Measurements from ENCODE around the gene CDC42SE1. TPM values are rescaled to one million over a fixed set of nuclear protein-coding genes. Genes with fewer than 3 reads are reported as not detected.

CDC42SE1 gene
- total RNA-seq, 1 donor from 2014 or later, result 127 TPM

- TF ChIP-seq CTCF (IDR thresholded peaks at IDR 0.05; ENCODE audit: partially characterized antibody, unreplicated experiment), result no peak
- Mint-ChIP-seq H3K4me1 (ENCODE audit: low read depth, unreplicated experiment) (peaks cover 6% of the 10 kb centered on the region), H3K27me3 (ENCODE audit: unreplicated experiment) (peaks cover 2% of the 10 kb centered on the region), H3K9me3 (ENCODE audit: unreplicated experiment) (no peaks in the 10 kb centered on the region), H3K36me3 (ENCODE audit: unreplicated experiment) (no peaks in the 10 kb centered on the region), H3K4me3 (ENCODE audit: unreplicated experiment) (no peak overlapping the region), H3K27ac (ENCODE audit: unreplicated experiment) (peak overlapping the region; percentile 44)
- DNase-seq, result no peak
Measured at GRCh38 chr1:151012684-151013471, 46.5 kb downstream of the CDC42SE1 start.

- Mint-ChIP-seq H3K27me3 (ENCODE audit: unreplicated experiment) (peaks cover 4% of the 10 kb centered on the region), H3K9me3 (ENCODE audit: unreplicated experiment) (peaks cover 7% of the 10 kb centered on the region), H3K4me1 (ENCODE audit: low read depth, unreplicated experiment) (peaks cover 19% of the 10 kb centered on the region), H3K36me3 (ENCODE audit: unreplicated experiment) (no peaks in the 10 kb centered on the region), H3K4me3 (ENCODE audit: unreplicated experiment) (no peak overlapping the region), H3K27ac (ENCODE audit: unreplicated experiment) (no peak overlapping the region)
- DNase-seq, result no peak
- no peak for TF ChIP-seq CTCF (IDR thresholded peaks at IDR 0.05; ENCODE audit: partially characterized antibody, unreplicated experiment)
Measured at GRCh38 chr1:151011154-151011850, 48.1 kb downstream of the CDC42SE1 start.

- Mint-ChIP-seq H3K27ac (ENCODE audit: unreplicated experiment) (no peak overlapping the region), H3K27me3 (ENCODE audit: unreplicated experiment) (peaks cover 10% of the 10 kb centered on the region), H3K4me3 (ENCODE audit: unreplicated experiment) (no peak overlapping the region), H3K4me1 (ENCODE audit: low read depth, unreplicated experiment) (peaks cover 28% of the 10 kb centered on the region), H3K36me3 (ENCODE audit: unreplicated experiment) (no peaks in the 10 kb centered on the region), H3K9me3 (ENCODE audit: unreplicated experiment) (peaks cover 7% of the 10 kb centered on the region)
- no peak for DNase-seq
- no peak for TF ChIP-seq CTCF (IDR thresholded peaks at IDR 0.05; ENCODE audit: partially characterized antibody, unreplicated experiment)
Measured at GRCh38 chr1:151010346-151010726, 49.1 kb downstream of the CDC42SE1 start.

- no peak overlapping the region for H3K27ac Mint-ChIP-seq (ENCODE audit: unreplicated experiment)
- peak overlapping the region; percentile 99 for H3K4me3 Mint-ChIP-seq (ENCODE audit: unreplicated experiment)
- peaks cover 7% of the 10 kb centered on the region for H3K9me3 Mint-ChIP-seq (ENCODE audit: unreplicated experiment)
- H3K4me1 Mint-ChIP-seq (ENCODE audit: low read depth, unreplicated experiment), result peaks cover 29% of the 10 kb centered on the region
- no peak for TF ChIP-seq CTCF (IDR thresholded peaks at IDR 0.05; ENCODE audit: partially characterized antibody, unreplicated experiment)
- no peaks in the 10 kb centered on the region for H3K36me3 Mint-ChIP-seq (ENCODE audit: unreplicated experiment)
- DNase-seq, result no peak
- peaks cover 10% of the 10 kb centered on the region for H3K27me3 Mint-ChIP-seq (ENCODE audit: unreplicated experiment)
Measured at GRCh38 chr1:151009674-151010345, 49.6 kb downstream of the CDC42SE1 start.

All from glutamatergic neuron (in vitro differentiated cells).